HG03520 (cell line): ENCODE data around the gene JMJD7.

Experiments
- ATAC-seq: cut with Tn5 transposase; IDR thresholded peaks from one replicate; pipeline ENCODE4 v1.9.1; 2021; ENCODE audit warnings: mild to moderate bottlenecking, moderate library complexity; ENCODE audit not compliant: unreplicated experiment

Gene JMJD7

GRCh38 chr15:41842229-41842628 lies 14.3 kb downstream of the JMJD7 start:
- no peak for ATAC-seq

DNA sequence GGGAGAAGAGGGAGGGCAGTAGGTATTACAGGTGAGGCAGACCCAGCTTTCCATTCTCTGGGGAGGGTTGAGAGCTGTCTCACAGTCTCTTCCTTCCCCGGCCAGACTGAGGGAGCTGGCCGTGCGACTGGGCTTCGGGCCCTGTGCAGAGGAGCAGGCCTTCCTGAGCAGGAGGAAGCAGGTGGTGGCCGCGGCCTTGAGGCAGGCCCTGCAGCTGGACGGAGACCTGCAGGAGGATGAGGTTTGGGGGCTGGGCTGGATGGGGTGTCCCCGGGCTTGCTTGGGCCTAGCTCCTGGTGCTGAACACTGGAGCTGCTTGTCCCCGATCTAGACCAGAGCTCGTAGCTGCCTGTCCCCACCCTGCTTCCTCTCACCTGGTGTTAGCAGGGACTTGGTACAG lies 15.7 kb downstream of the JMJD7 start:
- ATAC-seq = no peak

DNA sequence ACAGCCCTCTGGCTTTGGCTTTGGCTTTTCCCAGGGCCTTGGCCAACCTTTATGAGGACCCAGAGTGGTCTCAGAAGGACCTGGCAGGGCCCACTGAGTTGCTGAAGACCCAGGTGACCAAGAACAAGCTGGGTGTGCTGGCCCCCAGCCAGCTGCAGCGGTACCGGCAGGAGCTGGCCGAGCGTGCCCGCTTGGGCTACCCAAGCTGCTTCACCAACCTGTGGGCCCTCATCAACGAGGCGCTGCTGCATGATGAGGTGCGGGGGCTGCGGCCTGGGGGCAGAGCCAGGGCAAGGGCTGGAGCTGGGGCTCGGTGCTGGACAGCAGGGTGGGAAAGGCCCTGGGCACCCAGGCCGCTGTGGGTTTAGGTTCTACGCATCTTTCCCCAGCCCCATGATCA lies 16.9 kb downstream of the JMJD7 start:
- no peak for ATAC-seq

DNA sequence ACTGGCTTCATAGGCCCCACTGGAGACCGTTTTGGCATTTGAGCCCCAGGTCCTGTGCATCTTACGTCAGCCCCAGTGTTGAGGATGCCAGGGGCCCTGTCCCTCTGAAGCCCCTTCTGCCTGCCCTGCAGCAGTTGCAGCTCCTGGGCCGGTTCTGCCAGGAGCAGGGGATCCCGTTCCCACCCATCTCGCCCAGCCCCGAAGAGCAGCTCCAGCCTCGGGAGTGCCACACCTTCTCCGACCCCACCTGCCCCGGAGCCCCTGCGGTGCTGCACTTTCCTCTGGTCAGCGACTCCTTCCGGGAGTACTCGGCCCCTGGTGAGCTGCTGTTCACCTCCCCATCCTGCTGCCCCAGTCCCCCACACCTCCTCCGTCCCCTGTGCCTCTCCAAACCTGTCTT lies 19.3 kb downstream of the JMJD7 start:
- ATAC-seq = no peak

GRCh38 chr15:41847981-41848380 lies 20.1 kb downstream of the JMJD7 start:
- ATAC-seq = no peak

- no peak for ATAC-seq
These were observed 20.7 kb downstream of the JMJD7 start for GRCh38 chr15:41848631-41849030.

GRCh38 chr15:41849204-41849603 lies 21.3 kb downstream of the JMJD7 start:
- ATAC-seq = no peak

DNA sequence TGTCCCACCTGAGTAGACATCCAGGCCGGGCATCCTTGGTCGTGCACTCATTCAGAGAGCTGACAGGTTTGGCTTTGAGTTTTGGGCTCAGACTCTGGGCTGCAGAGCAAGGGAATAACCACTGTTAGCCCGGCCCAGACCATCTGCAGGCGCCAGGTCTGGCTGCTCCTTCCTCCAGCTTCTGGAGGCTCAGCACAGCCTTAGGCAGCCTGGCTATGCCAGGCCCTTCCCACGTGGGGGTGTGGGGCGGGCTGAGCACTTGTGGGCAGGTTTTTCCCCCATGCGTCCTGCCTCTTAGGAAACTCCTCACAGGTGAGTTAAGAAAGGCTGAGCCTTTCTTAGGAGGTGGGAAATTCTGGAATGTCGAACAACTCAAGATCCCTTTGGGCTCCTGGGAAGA lies 22.0 kb downstream of the JMJD7 start:
- ATAC-seq = no peak

GRCh38 chr15:41850482-41851166 lies 22.7 kb downstream of the JMJD7 start:
- no peak for ATAC-seq

GRCh38 chr15:41851167-41851523 lies 23.3 kb downstream of the JMJD7 start:
- no peak for ATAC-seq

DNA sequence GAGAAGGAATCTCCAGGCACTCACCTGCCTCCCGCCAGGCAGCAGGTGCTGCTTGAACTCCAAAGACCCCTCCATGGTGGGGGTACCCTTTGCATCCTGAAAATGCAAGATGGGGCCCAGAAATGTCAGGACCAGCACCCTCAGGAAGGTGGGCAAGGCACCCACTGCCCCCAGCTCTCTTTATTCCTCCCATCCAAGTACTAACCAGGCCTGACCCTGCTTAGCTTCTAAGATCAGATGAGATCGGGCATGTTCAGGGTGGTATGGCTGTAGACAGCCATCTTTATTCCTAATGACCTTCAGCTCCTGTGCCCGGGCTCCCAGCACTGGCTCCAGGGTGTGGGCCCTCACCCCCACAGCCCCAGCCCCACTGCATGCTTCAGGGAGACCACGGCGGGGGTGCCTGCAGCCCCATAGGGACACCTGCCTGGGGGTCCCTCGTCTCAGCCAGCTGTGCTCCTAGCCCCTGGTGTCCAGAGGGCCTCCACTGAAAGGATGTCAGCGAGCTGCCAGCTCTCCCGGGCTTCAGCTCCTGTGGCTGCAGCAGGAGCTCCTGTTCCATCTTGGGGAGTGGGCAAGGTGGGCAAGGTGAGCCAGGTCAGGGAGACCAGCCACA lies 24.0 kb downstream of the JMJD7 start:
- ATAC-seq = no peak

GRCh38 chr15:41852736-41853590 lies 25.1 kb downstream of the JMJD7 start:
- ATAC-seq = no peak

- no peak for ATAC-seq
These were observed 25.9 kb downstream of the JMJD7 start for GRCh38 chr15:41853831-41854230.

DNA sequence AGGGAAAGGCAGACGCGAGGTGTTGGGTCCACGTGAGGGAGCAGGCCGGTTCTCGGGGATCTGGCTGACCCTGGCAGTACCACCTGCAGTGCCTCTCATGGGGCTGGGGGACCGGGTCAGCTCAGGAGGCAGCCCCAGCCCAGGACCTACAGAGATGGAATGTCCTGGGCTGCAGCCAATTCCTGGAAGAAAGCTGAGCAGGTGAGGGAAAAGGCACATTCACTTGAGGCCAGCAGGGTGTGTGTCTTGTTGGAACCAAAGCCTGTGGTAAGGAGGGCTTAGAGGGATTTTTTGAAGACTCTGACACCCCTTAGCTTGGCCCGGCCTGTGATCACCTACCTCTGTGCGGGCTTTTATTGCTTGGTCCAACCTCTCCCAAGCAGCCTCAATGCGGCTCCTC lies 26.6 kb downstream of the JMJD7 start:
- no peak for ATAC-seq

DNA sequence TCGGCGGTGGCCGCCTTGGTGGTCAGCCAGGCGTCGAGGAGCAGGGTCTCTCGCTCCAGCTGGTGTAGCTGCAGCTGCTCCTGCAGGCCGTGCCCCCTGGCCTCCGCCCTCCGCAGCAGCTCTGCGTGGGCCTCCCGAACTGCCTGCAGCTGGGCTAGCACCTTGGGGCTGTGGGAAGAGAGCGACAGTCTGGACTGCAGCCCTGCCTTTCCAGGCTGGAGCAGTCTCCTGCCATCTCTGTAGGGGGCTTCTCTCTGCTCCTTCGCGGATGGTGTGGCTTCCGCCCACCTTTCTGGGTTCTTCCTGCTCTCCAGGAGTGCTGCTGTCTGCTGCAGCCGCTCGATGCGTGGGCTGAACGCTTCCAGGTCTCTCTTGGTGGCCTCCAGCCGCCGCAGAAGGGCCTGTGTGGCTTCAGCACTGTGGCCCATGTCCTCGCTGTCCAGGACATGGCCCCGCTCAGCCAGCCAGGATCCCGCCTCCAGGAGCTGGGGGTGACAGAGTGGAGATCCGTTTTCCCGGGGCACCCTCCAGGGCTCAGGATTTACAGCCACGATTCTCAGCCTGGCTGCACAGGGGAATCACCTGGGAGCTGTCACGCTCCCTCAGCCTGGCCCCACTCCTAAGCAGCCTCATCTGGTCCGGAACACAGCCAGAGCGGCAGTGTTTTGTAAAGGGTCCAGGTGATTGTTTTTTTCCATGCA lies 27.5 kb downstream of the JMJD7 start:
- ATAC-seq = no peak

DNA sequence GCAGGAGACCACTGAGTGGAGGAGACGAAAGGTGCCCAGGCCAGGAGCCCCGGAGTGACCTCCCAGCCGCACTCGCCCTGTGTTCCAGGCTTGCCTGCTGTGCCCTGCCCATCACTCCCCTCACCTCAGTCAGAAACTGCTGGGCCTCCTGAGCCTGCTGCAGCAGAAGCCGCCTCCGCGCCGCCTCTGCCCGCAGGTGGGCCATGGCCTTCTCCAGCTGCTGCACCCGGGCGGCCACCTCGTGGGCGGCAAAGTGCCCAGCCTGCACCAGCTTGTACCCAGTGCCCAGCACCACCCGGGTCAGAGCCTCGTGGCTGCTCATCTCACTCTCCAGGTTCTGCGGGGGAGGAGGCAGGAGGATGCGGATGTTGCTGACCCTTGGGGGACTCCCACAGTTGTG lies 28.4 kb downstream of the JMJD7 start:
- no peak for ATAC-seq

DNA sequence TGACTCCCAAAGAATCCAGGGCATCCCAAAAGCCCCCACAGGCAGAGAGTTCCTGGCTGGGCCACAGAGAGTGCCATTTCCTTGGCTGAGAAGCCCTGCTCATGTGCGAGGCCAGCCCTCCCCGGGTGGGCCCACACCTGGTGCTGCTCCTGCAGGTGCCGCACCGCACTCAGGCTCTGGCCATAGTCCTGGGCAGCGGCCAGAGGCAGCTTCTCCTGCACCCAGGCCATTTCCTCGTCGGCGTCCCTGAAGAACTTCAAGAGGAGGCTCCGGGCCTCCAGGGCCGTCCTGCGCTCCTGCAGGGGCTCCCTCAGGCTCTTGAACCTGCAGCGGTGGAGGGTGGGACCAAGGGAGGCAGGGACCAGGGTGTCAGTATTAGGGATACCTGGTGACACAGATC lies 28.8 kb downstream of the JMJD7 start:
- ATAC-seq = no peak

DNA sequence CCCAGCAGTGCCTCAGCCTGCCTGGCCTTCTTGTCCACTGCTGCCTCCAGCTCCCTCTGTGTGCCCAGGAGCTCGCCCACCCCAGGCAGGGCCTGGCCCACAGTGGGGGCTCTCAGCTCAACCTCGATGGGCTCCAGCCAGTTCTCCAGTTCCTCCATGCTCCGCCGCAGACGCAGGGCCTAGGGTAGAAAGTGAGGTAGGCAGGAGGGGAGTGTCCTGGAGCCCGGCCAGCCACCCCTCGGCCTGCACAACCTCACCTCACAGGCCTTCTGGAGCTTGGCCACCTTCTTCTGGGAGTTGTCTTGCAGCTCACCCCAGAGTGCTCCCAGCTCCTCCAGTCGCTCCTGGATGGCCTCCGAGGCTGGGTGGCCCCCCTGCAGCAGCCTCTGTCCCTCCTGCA lies 29.4 kb downstream of the JMJD7 start:
- ATAC-seq = no peak

DNA sequence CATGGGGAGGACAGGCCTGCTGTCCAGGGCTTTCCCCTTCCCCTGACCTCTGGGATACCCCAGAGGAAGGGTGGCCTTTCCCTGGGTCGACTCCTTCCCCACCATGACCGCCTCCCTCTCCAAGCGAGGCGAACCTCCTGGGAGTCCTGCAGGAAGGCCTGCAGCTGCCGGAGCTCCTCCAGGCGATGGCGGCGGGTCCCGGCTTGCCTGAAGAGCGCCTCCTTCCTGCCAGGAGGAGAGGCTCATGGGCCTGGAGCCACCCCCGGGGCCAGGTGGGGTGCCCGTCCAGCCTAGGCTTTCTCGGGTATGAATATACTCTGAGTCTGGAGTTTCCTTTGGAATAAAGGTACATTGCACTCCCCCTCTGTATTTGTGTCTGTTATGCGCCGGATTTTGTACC lies 30.9 kb downstream of the JMJD7 start:
- ATAC-seq = no peak

DNA sequence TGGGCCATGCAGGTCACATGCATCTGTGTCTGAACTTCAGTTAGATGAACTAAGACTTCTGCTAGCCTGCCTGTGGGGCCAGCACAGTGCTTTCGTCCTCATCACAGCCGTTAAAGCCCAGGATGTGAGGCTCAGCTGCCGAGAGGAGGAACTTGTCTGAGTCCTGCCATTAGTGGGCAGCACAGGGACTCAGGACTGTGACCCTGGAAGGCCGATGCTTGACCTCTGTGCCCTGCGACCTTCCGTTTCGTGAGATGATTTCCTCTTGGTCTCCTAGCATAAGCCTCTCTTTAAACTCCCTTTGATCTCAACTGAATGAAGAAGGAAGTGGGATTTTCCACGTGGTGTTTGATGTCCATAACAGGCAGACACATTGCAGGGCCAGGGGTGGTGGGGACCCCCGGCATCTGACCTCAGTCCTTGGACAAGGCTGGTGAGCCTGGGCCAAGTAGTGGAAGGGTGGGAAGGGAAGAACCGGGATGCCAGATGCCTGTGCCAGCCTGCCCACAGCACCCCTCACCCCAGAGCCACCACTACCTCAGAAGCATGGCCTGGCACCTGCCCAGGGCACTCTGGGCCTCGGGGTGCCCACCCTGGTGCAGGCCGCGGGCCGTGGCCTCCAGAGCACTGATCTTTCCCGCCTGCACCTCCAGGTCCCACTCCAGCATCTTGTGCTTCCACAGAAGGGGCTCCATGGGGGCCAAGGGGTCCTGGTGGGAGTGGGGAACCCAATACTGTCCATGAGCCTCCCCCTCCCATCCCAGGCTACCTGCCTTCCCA lies 32.3 kb downstream of the JMJD7 start:
- no peak for ATAC-seq
